GM18873 (cell line): ENCODE results near the gene BSG.

ENCODE experiments used
- ATAC-seq: cut with Tn5 transposase; IDR thresholded peaks from one replicate; pipeline ENCODE4 v1.9.1; 2021; ENCODE audit warnings: mild to moderate bottlenecking, moderate library complexity, moderate number of reproducible peaks; ENCODE audit not compliant: unreplicated experiment, low FRiP score

BSG gene

DNA sequence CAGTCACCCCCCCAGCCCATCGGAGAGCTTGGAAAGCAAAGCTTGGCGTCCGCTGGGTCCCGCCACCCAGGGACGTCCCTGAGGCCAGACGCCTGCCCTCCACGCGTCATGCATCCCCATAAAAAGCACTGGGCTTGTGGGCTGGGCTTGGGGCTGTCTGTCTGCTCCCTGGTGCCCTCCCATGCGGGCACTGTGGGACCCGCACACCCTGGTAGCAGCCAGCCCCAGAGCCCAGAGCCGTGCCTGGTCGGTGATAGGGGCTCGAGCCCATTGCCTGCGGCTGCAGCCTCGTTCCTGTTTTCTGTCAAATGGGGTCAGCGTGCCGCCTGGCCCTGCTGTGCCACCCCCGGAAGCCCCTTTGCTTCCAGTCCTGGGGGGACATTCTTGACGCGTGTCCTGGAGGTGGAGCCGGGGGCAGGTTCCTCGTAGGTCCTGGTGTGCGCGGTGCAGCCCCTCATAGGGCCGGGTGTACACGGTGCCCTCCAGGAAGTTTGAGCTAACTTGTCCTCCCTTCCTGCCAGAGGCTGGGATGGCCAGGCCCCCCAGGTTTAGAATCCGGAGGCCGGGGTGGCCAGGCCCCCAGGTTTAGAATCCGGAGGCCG is 32.9 kb upstream of the BSG start:
- ATAC-seq, result no peak

DNA sequence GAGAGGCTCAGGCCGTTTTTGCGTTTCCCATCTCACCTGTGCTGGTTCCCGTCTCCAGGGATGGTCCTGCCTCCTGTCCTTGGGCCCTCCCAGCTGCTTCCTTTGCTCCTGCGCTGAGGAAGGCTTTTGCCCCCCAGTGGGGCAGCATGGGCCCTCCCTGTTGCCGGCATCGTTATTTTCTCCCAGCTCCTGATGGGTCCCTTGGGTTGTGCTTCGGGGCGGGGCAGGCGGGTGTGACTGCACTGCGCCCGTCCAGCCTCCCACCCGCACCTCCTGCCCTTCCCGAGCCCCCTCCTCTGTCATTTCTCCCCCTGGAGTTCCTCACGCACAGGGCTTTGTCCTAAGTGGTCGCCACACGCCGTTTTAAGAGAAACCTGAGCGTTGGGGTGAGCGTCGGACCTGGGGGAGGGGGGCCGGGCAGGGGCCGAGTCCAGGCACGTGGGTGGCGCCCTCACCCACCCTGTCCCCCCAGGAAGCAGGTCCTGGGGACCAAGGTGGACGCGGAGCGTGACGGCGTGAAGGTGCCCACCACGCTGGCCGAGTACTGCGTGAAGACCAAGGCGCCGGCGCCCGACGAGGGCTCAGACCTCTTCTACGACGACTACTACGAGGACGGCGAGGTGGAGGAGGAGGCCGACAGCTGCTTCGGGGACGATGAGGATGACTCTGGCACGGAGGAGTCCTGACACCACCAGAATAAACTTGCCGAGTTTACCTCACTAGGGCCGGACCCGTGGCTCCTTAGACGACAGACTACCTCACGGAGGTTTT is 31.3 kb upstream of the BSG start:
- ATAC-seq, result no peak

DNA sequence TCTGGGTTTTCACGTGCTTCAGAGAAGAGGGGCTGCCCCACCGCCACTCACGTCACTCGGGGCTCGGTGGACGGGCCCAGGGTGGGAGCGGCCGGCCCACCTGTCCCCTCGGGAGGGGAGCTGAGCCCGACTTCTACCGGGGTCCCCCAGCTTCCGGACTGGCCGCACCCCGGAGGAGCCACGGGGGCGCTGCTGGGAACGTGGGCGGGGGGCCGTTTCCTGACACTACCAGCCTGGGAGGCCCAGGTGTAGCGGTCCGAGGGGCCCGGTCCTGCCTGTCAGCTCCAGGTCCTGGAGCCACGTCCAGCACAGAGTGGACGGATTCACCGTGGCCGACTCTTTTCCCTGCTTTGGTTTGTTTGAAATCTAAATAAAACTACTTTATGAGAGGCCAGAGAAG is 30.7 kb upstream of the BSG start:
- ATAC-seq, result no peak

DNA sequence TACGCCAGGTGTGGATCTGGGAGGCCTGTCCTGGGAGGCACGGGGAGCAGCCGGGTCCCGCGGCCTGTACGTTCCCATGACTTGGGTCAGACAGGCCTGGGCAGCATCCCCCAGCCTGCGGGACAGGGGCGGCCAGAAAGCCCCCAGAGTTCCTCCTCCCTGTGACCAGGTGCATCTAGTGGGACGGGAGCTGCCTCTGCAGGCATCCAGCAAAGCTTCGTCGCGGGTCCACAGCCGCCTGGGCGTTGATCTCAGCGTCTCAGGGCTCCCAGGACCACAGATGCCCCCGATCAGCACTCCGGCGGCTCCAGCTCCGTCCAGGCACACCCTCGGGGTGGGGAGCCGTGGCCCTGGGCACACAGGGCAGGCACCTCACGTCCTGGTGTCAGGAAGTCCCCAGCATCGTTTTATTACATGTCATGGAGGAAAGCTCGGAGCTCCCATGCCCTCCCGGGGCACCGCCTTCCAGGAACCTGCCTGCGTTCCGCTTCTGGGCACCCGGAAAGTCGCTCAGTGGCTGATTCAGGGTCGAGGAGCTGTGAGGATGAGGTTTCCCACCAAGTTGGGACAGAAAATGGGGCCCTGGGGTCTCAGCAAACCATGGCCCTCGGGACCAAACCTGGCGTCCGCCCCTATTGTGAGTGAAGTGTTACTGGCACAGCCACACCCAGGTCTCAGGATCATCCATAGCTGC is 30.1 kb upstream of the BSG start:
- ATAC-seq, result no peak

DNA sequence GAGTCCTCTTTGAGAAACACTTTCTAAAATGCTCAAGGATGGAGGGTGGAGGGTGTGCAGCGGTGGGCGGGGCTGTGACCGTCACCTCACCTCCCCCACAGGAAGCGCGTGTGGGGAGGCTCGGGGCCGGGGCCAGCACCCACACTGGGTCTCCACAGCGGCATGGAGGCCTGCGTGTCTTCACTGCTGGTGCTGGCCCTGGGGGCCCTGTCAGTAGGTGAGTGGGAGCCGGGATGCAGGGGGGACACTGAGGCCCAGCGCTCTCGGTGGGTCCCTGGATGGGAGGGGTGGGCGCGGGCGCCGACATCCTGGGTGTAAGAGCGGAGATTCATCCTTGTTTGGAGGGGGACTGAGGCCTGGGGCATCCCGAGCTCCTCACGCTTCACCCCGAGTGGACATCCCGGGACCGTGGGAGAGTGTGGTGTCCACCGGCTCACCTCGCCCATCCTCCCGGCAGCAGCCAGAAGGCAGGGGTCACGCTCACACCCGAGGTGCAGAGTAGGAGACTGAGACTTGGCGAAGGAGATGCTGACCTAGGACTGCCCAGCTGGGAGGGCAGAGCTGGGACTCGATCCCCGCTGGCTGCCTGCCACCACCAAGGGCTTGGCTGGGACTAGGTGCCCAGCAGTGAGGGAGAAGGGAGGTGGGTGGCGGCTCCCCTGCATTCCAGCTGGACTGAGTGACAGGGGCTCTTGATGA is 28.3 kb upstream of the BSG start, which contains the start of gene GZMM:
TSS of gene GZMM (plus strand) at position 144 of the 699 bp plus-strand sequence. CDS start at position 163, 19 bp downstream.
- ATAC-seq, result no peak

DNA sequence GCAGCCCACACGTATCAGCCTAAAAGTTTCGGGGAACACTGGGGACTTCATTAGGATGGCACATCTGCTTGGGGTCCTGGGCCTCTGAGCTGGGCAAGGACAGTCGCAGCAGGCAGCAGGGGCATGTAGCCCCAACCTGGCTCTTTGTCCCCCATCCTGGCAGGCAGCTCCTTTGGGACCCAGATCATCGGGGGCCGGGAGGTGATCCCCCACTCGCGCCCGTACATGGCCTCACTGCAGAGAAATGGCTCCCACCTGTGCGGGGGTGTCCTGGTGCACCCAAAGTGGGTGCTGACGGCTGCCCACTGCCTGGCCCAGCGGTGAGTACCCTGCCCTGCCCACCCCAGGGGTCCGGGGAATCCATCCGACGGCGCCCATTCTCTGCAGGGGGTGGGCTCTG is 25.3 kb upstream of the BSG start:
- no peak for ATAC-seq

DNA sequence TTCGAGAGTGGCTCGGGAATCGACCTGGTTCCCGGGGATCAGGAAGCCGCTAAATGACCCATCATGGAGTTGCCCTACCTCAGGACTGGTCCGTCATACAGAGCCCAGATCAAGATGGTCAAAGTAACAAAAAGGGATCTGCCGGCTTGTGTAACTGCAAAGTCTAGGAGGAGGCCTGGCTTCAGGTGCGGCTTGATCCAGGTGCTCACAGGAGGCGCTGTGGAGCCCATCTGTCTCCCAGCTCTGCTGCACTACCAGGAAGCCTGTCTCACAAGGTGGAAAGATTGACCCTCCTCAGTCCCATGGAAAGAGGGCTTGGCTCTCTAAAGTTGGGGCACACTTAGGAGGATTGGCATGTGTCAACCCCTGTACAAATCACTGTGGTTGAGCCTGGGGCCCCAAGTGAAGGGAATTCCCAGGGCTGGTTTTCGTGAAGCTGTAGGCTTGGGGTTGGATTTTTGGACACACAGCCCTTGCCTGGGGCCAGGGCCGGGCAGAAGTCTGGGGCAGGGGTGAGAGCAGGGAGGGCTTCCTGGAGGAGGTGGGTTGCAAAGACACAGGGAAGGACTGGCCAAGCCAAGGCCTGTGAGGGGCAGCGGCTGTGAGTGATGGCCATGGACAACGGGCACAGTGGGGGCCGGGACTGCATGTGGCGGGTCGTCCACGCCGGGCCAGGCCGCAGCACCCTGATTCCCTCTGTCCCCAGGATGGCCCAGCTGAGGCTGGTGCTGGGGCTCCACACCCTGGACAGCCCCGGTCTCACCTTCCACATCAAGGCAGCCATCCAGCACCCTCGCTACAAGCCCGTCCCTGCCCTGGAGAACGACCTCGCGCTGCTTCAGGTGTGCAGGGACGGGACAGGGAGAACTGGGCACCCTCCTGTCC is 24.3 kb upstream of the BSG start:
- ATAC-seq, result no peak

DNA sequence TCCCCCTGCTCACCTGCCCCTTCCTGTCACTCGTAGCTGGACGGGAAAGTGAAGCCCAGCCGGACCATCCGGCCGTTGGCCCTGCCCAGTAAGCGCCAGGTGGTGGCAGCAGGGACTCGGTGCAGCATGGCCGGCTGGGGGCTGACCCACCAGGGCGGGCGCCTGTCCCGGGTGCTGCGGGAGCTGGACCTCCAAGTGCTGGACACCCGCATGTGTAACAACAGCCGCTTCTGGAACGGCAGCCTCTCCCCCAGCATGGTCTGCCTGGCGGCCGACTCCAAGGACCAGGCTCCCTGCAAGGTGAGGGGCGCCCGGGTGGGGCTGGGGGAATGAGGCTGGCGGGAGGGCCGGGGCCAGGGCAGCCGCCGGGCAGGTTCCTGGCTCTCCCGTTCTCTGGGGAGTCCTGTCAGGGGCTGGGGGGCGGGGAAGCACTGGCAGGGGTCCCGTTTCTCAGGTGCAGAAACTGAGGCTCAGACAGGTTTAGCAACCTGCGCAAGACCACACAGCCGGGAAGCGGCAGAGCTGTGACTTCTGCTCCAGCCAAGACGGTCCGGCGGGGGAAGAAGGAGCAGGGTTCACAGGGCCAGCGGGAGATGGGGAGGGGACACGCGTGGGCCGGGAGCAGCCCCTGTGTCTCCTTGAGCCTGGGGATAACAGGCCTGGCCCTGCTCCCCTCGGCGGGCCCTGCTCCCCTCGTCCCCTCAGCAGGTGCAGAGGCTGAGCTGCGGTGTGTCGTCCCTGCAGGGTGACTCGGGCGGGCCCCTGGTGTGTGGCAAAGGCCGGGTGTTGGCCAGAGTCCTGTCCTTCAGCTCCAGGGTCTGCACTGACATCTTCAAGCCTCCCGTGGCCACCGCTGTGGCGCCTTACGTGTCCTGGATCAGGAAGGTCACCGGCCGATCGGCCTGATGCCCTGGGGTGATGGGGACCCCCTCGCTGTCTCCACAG is 23.2 kb upstream of the BSG start:
- no peak for ATAC-seq

DNA sequence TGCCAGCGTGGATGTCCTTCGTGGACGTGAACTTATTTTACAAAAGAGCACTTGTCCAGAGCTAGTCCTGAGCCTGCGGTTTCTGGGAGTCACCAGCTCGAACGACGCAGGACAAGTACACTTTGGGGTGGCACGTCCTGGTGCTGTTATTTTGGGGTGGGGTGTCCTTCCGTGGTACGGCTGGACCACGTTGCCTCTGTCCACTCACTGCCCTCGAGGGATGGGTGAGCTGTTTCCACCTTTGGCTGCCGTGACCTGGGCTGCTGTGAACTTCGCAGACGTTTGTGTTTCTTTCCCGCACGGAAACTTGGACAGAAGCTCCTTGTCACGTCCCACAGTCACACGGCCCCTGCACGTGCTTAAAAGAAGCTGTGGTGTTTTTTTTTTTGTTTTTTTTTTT is 17.6 kb upstream of the BSG start:
- ATAC-seq, result no peak

DNA sequence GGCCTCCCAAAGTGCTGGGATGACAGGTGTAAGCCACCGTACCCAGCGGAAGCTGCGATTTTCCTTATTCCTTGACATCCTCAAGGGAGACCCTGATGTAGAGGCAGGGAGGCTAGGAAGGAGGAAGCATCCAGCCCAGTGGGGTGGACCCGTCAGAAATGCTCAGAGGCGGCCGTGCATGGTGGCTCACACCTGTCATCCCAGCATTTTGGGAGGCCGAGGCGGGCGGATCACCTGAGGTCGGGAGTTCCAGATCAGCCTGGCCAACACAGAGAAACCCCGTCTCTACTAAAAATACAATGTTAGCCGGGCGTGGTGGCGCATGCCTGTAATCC is 17.0 kb upstream of the BSG start:
- no peak for ATAC-seq

DNA sequence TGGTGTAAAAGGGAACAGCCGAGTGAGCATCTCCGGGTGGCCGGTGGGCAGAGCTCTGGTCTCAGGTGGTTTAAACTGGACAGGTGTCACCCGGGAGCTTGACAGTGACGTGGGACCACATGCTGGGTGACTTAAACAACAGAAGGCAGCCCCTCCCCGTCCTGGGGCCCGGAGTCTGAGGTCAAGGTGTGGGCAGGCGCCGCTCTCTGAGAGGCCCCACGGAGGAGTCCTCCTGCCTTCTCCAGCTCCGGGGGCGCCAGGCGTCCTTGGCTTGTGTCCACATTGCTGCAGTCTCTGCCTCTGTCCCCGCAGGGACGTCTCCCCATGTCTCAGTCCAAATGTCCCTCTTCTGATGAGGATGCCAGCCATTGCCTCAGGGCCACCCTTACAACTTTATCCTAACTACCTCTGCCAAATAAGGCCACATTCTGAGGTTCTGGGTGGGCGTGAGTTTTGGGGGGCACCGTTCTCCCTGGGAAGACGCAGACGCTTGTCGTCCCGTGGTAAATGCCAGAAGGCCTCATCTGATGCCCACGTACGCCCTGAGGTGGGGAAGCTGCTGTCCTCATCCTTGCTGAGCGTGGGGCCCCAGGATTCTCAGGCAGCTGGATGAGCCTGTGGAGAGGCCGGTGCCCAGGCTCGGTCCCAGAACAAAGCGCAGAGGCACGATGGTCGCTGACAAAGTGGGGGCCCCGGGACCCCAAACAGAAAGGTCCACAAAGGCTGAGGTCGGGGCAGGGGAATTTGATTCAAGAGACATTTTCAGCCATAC is 15.6 kb upstream of the BSG start:
- ATAC-seq, result no peak

DNA sequence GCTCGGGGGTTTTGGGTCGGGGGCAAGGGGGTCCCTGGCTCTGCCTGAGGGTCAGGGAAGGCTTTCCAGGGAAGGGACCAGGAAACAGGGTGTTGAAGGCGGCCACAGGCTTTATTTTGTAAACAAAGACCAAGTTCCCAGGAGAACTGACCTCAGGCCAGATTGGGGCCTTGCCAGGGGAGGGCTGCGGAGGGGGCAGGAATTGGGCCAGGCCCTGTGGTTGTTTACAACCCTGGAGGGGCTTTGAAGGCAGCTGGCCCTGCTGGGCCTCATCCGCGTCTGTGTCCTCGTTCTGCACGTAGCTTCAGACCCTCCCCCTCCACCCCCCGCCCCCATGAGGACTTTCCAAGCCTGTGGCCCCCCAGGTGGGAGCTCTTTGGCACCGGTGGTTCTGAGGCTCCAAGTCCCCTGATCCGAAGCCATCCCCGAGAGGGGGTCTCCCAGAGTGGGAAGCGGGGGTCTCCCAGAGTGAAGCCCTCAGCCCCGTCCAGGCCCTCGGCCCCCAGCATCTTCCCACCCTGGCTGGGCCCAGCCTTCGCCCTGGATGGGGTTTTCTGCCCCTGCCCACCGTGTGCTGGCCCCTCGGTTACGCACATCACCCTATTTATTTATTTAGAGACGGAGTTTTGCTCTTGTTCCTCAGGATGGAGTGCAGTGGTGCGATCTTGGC is 13.5 kb upstream of the BSG start:
- ATAC-seq, result no peak

DNA sequence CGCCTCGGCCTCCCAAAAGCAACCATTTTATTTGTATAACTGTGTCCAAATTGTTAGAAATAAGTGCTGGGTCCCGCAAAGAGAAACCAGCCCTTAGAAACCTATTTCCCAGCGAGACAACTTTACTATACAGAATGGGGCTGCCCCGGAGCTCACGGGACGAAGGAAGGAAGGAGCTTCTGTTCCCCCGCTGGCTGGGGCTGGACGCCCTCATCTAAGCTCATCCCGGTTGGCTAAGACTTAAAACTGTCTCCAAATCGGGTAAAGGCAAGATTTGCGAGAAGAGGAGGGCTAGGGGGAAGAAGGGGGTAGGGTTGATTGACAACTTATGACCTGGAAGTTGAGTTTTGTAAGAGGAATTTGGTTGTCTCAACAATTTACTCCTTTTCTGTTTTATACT is 12.3 kb upstream of the BSG start:
- no peak for ATAC-seq

DNA sequence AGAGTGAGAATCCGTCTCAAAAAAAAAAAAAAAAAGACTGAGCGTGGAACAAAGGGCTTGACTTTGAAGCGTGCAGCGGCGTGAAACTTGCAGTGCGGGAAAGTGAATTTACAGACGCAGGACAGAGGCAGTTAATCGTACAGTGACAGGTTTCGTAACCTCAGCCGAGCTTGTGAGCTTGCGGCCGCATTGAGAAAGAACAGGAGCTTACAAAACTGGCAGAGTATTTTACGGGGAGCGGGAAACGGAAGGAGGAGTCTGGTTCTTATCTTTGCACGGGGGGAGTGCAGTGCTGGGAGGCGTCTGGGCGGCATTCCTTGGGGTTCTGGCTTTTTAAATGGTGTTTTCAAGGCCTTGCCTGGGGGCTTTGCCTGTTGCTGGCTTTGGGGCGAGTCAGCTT is 6.0 kb upstream of the BSG start:
- no peak for ATAC-seq

DNA sequence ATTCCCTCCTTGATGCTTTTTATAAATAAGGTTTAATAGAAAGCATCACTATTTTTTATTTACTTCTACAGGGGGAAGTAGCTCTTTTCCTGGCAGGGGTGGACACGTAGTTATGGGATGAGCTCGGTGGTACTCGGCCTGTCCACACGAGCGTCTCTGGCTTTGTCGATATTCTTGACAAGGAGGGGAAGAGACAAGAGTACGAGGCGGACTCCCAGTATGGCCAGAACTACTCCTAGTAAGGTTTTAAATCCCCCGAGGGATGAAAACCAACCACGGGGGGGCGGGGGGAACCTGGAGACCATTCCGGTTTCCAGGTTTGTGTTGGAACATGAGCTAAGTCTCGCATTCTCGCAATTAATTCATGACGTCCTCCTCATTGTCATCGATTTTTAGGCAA is 5.6 kb upstream of the BSG start:
- no peak for ATAC-seq

DNA sequence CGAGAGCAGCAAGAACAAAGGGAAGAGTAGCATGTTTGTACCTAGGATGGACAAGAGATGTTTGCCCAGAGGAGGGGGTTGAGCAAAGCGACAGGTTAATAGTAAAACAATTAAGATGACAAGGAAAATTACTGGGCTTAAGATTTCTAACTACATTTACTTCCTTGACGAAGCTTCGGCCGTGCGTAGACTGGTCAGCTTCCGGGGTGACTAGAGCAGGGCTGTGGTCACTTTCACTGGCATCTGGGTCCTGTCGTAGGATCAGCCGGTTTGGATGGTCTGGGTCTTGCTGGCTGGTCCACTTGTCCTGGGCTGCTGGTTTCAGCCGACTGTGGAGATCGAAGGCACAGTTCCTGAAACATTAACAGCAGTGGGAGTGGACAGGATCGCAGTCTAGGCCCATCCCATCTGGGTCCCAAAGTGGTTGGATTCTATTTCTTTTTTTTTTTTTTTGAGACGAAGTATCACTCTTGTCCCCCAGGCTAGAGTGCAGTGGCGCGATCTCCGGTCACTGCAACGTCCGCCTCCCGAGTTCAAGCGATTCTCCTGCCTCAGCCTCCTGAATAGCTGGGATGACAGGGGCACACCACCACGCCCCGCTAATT is 5.0 kb upstream of the BSG start:
- ATAC-seq, result no peak

DNA sequence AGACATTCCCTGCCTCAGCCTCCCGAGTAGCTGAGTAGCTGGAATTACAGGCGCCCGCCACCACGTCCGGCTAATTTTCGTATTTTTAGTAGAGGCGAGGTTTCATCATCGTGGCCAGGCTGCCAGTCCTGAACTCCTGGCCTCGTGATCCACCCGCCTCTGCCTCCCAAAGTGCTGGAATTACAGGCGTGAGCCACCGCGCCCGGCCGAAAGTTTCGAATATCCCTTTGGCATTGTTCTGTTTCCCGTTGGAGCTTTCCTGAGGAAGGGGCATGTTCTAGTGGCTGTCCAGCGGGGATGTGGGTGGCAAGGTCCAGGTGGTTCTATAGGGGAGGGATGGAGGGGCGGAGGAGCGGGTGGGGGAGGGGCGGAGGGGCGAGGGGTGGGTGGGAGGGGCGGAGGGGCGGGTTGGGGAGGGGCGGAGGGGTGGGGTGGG is 2.1 kb upstream of the BSG start:
- ATAC-seq, result no peak
